GM18858 (cell line): ENCODE results near the gene MFAP3L.
A peak's percentile ranks its signal among the peaks of the same experiment; 100 is the strongest.
"Not testable (repeated sequence)": the region's sequence is repeated elsewhere in the genome, so short reads cannot be mapped to it uniquely, and the experiment has no call there.

ENCODE experiments used
- ATAC-seq: cut with Tn5 transposase; IDR thresholded peaks from one replicate; pipeline ENCODE4 v1.9.1; 2021; ENCODE audit not compliant: unreplicated experiment

The MFAP3L gene

DNA sequence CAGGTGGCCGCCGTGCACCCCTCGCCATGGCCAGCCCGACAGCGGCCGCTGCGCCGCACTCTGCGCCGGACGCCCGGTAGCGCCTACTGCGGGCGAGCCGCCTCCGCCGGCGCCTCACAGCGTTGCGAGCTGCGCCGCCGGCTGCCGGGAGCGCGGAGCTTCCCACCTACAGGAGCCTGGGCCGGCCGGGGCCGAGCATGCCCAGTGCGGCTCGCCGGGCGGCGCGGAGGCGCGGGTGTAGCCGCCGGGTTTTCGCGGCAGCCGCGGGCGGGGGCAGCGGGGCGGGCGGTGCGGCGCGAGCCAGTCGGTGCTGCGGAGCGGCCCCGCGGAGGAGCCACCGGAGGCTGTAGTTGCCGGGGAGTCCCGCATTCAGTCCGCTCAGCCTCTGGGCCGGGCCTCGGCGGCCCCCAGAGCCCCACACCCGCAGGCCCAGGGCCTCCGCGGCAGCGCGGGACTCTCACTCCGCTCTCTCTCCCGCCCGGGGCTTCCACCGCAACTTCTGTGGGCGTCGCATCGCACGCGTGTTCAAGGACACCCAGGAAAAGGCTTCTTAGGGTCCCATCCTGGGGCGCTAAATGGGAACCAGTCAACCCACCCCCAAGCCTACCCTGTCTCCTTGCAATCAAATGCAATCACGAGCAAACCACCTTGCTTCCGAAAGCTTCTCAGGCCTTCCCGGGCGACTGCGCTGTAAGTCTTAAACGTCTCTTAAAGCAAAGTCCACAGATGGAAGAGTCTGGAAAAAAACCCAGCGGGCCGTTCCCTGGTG, at the start of gene MFAP3L:
Gene MFAP3L, minus strand, starts transcription at position 143 of the 769 bp plus-strand sequence. CDS start 20,518 bp downstream, outside the sequence.
- ATAC-seq, result peak; percentile 78

DNA sequence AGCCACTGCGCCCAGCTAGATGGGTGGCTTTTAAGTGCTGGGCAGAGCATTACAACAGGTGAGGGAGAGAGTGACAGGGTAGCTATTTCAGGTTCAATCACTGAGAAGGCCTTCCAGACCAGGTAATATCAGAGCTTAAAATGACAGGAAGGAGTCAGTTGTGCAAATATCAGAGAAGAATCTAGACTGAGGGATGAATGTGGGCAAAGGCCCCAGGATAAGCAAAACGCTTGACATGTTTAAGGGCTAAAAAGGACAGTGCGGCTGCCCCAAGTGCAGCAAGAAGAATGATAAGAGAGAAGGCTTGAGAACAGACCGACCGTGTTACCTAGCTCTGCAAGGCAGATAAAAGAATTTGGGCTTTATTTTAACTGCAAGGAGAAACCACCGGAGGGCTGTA, 45.0 kb upstream of the MFAP3L start:
- ATAC-seq, result no peak

DNA sequence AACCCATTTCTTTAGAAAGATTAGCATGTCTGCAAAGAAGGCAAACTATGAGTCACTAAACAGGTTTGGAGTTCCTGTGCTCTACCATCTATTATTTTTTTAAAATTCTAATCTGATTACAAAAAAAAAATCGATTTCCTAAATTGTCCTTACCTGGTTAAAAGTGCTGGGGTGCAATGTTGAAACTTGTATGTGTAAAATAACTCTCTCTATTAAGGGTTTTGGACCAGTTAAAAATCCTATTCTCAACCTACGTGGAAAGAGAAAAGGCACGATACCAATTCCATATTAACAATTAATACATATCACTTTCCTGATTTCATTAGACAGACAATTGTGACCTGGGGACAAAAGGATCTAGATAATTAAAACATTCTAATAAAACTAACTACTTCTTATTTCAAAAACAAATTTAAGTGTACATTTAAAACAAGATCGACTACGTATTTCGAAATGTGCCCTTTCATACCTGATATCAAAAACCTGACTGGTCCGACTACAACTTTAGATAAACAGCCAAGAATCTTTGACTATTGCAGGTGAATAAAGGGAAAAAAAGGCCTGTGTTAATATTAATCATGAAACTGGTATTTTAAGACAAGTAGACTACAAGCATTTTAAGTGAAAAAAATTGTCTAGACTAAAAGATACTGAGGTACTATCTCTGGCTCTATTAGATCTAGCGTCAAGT, 42.4 kb upstream of the MFAP3L start:
- no peak for ATAC-seq

DNA sequence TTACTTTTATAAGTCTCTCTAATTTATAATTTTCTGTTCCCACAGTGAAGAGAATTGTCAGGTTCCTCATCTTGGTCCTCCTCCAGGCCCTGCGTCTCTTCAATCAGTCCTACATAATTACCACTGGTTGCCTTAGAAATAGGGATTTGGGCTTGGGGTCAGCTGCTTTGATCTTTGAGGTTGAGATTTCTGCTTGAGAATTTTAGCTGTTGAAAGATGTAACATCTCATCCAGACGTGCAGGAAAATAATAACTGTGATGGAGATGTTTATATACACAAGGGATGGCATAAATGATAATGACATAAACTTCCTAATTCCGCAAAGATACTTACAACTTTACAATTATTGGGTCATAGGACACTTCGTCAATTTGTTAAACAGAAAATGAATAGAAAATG, 33.2 kb upstream of the MFAP3L start:
- no peak for ATAC-seq

DNA sequence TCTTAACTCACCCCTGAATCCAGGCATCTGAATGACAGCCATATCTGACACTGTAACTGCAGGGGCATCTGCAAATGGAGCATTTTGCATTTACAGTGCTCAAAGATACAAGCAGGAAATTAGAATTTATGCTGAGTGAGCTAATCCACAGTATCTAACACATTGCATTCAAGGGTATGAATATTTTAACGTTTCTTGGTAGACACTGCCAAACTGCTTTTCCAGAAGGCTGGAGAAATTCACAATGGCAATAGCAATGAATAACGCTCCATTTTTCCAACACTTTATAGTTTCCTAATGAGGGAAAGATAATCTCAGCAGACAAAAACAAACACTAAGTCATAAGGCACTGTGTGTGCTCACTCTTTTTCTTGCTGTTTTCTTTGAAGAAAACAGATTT, 32.6 kb upstream of the MFAP3L start:
- ATAC-seq, result no peak

DNA sequence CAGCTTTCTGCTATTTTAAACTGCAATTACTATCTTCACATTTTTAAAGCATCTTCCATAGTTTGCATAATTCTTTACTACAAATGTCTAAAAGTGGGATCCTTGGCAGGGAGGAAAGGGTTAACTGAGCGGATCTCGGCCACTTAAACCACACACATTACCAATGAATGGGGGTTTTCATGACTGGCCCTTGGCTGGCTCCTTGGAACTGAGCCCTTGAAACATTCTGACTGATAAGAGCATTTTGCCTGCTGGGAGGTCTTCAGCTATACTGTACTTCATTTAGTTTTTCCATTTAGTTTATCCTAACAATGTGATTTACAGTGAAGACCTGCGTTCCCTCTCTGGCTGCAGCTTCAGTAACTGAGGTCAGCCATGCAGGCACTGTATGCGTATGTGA, 31.7 kb upstream of the MFAP3L start:
- ATAC-seq, result no peak

DNA sequence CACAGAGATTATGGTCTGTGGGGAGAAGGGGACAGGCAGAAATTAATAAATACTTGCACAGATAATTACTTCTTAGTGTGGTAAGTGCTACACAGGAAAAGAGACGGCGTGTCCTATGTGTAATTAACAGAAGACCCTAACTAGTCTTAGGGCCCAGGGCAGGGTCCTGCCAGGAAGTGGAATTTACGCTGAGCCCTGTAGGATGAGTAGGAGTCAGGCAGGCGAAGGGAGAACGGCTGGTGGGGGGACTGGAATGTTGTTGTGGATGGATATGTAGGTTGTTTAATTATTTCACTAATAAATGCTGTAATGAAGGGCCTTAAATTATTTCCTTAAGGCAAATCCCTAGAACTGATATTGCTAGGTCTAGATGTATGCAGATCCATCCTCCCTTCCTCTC, 26.7 kb upstream of the MFAP3L start:
- ATAC-seq, result no peak

DNA sequence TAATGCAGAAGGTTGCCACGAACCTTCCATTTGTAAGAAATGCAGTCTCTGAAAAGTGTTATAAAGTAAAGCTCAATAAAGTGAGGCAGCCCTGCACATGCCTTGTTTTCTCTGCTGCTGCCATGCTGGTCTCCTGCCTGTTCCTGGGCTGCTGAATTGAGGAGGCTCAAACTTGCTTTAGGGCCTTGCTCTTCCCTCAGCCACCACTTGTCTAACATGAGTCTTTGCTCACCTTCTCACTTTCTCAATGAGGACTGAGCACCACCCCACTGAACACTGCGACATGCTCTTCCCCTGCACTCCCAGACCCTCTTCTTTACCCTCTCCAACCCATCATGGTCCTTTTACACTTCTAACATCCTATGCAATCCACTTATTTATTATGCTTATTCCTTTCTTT, 25.2 kb upstream of the MFAP3L start:
- ATAC-seq, result no peak

DNA sequence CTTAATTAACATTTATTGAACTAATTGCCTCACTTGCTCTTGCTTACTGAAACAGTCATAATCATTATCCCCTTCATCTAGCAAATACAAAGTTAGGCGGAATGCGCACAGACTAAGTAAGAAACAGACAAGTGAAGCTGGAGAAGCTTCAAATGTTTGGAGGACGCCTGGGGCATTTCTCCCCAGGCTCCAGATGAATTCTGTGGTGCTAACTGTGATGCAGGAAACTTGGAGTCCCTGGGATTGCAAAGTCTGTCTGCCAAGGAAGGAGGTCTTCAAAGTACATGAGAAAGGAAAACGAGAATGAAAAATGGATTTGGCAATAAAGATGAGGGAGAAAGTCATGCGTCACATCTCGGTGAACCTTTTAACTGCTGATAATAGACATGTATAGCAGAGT, 23.6 kb upstream of the MFAP3L start:
- ATAC-seq, result no peak

DNA sequence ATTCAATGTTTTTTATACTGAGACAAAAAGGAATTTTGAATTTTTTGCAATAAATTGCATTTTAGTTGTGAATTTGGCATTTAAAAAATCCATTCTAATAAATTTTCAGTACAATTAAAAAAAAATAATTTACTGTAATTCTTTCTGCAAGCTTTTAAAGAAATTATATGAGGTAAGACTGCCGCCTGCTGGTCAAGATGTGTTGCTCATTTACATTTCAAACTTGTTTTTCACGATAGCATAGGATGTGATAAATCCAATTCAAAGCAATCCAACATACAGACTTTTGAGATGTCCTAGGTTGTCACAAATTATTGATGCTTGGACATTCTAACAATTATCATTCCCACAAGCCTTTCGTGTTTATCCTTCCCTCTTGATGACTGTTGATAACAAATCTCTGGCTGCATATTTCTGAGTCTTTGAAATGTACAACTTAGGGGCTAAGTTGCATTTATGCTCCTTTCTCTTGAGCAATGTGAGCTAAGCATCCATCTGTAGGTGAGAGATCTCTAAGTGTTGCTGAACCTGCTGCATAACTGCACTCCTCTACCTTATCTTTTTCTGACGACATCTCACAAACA, 21.7 kb upstream of the MFAP3L start:
- no peak for ATAC-seq

DNA sequence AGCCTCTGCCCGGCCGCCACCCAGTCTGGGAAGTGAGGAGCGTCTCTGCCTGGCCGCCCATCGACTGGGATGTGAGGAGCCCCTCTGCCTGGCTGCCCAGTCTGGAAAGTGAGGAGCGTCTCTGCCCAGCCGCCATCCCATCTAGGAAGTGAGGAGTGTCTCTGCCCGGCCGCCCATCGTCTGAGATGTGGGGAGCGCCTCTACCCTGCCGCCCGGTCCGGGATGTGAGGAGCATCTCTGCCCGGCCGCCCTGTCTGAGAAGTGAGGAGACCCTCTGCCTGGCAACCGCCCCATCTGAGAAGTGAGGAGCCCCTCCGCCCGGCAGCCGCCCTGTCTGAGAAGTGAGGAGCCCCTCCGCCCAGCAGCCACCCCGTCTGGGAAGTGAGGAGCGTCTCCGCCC, 20.0 kb upstream of the MFAP3L start:
- ATAC-seq, result not testable (repeated sequence)

DNA sequence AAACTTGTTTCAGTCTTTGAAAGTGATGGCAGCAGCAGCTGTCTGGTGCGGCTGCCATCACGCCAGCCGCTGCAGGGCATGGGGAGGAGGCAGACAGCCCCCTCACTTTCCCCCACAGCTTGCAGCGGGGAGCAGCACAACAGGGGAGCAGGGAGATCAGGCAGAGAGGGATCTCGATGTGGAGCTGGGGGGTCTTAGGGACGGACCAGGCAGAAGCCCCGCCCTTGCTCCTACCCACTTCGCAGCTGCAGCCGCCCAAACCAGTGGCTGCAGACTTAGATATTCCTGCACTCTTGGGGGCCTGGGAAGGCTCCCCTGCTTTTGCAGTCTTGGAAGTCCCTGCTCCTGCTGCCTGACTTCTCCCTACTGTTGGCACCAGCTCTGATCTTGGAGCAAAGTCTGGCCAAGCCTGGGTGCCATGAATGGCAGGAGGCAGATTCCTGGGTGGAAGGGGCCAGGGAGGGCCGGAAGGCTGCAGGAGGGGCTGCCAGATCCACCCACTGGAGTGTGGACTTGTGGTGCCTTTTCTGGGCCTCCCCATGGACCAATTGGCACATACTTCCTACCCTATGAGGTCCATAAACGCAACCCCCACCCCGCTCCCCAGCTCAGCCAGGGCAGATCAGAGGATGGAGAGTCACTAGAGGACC, 14.0 kb upstream of the MFAP3L start:
- ATAC-seq, result no peak

DNA sequence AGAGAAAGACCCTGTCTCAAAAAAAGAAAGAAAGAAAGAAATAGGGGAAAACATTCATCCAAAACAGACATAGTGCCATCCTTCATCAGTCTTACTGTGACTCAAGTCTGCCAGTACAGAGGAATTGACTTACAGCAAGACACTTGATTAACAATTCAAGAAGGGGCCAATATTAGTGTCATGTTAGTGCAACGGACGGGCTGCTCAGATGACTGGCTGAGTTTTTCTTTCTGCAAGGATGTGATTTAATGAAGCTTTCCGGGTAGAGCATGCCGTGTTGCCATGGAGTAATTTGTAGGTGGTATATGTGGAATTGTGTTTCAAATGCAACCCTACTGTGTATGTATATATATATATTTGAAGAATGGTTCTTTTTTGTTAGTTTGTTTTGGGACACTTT, 12.6 kb upstream of the MFAP3L start:
- no peak for ATAC-seq

DNA sequence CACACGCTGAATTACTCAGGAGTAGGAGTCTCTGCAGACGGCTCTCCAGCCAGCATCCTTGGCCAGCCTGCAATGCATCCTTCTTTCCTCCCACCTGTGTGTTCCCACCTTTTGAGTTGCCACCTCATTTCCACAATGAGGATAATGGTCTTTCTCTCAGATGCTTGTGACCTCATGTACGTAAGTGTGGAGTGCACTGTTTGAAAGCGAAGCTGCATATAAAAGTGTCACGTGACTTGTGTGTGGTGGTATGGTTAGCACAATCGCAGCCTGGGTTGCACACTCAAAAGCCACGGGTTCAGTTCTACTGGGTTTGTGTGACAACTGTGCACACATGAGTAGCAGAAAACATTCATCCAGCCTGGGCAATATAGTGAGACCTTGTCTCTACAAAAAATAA, 12.0 kb upstream of the MFAP3L start:
- no peak for ATAC-seq

DNA sequence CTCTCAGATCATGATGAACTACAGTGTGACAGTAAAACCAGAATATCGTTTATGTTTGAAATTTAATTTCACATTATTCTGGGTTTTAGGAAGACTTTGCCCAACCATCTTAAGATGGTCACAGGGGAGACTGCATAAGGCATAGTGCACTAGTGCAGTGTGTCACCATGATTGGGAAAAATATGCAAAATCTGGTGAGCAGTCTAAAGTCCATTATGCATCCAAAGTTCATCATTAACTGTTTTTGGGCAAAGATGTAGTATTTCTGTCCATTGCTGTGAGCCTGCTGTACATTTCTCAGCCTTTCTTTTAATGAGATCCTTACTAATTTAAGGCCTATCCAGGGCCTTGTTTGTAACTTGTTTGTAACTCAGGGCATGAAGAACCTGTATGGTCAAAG, 11.3 kb upstream of the MFAP3L start:
- no peak for ATAC-seq

DNA sequence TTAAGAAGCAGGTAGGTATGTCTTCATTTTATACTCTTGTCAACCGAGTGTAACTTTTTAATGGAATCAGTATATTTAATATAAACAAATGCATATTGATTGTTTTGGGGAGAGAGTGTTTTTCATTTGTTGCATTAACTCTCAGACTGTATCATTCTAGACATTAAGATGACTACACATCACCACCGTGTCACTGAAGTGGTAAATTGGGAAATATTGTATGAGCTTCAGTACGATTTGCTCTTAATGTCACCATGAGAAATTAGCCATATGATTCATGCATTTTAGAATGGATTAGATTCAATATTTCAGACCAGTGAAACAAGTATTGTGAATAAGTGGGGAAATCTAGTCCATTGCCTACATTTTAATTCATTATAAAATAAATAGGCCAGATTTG, 9.7 kb upstream of the MFAP3L start:
- ATAC-seq, result no peak

DNA sequence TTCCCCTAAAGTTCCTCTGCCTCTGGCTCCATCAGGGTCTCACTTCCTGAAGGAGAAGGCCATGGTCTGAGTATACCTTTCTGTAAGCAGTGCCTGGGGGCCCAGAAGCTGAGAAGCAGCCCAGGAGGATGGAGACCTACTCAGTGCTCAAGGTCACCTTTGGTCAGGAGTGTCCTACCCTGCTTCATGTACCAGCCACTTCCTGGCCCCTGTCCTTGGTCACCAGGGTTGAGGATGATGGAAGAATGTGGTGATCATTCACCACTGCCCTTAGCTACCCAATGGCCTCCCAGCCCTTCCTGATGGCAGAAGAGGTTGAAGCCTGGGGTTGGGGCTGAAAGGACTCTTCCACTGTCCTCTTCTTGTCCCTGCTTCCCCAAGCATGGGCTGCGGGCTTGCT, 9.0 kb upstream of the MFAP3L start:
- ATAC-seq, result no peak

DNA sequence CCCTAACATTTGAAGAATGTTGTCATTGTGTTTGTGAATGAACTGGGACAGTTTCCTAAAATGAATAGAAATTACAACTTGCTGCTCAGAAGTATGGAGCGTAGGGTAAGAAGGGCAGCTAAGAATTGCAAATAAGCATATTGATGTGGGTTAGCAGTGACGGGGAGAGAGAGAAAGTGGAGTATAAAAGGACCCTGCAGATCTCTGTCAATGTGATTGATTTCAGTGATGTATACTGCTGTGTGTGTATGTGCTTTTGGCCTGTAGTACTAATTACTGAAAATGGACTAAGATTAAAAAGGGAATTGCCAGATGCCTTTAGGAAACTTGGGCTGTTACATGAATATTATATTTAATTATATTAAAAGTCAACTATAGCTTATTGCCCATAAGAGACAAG, 7.8 kb upstream of the MFAP3L start:
- ATAC-seq, result no peak

DNA sequence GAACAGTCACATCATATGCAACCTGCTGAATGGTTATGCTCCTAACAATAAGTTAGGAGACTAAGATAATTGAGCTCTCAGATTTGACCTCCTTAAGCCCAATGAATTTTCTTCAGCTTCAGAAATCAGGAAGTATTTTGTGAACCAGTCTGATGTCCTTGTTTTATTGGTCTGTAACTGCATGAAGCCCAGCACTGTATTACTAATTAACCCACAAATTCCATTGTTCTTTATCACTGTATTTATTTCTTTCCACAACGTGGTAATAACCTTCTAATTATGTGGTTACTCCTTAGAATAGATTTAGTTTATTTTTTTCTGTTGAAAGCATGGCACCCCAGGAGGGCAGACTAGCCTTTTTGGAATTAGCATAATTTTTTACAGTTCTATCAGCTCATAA, 3.9 kb upstream of the MFAP3L start:
- no peak for ATAC-seq

DNA sequence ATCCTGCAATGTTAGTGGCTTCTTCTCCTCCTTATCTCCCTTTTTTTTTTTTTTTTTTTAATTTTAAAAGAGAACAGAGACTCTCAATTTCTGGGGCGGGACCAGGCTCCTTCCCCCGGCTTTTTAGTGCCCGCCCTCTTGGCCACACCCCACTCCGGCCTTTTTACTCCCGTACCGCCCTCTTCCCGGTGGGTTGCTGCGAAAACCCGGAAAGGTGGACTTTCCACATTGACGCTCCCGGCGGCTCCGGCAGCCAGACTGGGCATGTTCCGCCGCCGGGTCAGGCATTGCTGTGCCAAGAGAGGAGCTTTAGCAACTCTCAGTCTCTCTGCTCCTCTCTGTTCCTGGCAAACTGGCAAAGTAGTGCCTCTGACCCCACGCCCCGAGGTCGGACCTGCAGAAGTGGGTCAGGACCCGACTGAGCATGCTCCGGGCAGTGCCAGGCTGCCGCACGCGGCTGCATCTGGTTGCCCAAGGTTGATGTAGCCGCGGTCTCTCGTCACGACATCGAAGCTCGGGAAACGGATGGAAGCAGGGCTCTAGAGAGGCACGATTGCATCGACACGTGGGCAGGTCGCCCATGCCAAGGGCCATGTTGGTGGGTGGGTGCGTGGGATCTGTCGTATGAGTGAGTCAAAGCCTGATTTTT, 1.1 kb upstream of the MFAP3L start:
- ATAC-seq, result peak; percentile 52

DNA sequence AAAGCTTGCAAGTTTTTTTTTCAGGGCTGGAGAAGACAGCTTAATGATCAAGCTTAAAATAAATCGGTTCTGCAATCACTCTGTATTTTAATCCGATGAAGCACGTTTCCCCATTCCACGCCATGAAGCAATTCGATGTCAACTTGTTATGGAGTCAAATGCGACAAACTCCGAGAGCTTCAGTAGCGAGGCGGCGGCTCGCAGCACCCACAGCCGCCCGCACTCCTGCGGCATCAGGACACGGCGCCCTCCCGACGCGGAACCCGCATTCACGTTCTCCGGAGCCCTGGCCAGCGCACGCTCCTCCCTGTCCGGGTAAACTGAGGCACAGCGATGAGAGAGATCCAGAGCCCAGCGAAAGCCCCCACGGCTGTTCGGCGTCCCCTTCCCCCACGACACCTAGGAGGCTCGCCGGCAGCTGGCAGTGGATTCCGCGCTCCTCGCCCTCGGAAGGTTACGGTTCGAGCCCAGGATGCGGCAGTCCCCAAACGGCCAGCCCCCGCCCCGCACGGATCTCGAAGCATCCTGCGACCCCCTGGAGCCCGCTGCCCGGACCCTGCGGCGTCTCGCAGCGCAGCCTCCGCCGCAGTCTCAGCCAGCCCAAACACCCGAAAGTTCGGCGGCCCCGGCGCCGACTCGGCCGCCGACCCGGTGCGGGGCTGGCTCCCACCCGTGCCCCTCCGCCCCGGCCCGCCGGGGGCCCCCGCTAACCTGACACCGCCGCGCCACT, 507 bp downstream of the MFAP3L start:
- ATAC-seq, result no peak
